Stimulated activated CD8-positive, alpha-beta memory T cell treated with anti-CD3 and anti-CD28 coated beads, Interleukin-4, amount 100 ng/mL, for 4 hours (primary cell): Measurements from ENCODE around the gene SURF4.

Experiments
- DNase-seq, 2 donors: peaks; one replicate each; pipeline ENCODE4 v3.0.0-alpha.2; 2020; ENCODE audit warnings: low read depth in 2 of 2, low spot score in 1 of 2

SURF4 gene

DNA sequence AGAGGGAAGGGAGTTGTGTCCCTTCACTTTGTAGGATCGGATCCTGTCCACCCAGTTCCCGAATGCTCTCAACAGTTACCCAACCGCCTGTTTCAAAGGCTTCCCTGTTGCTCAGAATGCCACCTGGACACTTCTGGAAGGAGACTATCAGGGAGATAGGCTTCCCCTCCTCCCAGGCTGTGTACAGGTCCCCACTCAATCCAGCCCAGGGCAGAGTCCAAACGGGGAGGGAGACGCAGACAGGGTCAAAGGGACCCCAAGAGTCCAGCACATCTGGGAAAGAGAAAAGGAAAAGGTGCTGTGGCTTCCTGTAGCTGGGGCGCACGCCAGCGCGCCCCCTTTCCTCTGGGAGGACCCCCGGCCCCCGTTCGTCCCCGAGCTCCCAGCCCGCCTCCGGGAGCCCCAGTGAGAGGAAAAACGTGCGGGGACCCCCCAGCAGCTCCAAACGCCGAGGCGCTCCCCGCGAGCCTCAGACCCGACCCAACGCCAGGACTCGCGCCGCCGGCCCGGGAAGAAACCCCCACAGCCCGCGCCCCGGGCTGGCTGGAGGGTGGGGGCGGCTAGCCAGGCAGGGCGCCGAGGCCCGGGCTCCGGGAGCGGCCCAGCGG lies 640 bp downstream of the SURF4 start:
- DNase-seq: no peak

DNA sequence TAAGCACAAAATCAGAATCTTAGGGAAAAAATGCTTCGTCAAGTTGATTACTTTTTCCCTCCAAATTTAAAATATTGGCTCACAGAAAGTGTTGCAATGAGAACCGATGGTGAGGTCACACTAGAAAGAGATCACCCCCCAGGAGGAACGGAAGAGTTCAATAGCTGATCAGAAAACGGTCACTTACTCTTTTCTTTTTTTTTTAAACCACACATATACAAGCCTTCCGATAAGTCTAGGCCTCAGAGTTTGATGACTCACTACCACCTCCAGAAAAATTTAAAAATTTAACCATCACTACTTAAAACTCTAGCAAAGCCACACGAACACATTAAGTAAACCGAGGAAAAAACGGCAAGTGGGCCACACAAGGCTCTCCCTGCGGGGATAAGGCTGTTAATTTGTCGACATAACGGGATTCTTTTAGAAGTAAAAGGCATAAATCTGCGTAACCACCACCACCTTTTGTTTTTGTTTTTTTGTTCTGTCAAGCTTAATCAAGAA lies 1.2 kb downstream of the SURF4 start:
- DNase-seq: no peak

DNA sequence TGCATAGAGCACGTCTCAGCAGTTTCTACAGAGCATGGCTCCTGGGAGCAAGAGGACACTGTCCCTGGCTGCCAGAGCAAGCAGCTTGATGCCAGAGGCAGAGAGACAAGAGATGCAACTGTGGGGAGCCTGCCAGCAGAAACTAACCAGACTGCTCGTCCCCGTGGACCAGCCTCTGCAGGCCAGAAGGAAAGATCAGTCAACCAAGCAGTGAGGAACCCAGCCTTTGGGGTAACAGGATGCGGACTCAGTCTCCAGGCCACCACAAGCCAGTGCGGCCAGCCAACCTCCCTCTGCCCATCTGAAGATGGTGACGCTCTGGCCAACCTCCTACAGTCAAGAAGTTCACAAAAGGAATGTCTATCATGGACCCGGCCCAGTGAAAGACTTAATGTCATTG lies 3.7 kb downstream of the SURF4 start:
- DNase-seq: no peak

DNA sequence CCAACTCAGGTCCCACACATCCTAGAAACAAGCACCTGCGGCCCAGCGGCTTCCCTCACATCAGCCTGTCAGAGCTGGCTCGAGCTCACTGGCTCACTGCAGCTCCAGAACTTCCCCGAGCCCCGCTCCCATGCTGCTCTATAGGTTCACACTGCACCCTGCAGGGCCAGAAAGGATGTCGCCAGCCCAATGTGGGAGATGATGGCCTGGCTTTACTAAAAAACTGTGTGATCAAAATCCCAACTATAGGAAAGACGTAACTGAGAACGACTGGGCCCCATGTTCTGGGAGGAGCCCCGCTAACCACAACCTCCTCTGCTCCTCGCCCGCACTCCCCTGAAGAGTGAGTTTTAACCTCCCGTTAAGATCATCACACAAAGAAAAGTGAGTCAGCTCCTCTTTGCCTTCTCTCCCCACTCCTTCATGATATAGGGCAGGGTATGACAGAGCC lies 4.6 kb downstream of the SURF4 start:
- peak in 1 of 2 donors; percentile 41 for DNase-seq

DNA sequence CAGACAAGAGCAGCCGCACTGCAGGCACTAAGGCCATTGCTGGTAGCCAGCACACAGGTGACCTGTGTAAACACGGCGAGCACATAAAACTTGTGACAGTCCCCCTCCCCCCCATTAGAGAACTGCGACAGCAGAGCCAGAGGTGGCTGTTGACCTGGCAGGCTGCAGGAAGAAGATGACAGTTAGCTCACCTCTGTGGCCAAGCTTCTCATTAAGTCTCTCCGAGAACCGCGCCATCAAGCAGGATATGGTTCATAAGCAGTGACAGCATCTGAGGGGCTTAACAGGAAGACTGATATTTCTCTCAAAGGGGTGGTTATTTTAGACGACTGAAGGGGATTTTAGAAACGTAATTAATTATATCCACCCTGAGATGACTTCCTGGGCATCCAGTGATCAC lies 5.2 kb downstream of the SURF4 start:
- DNase-seq: no peak

DNA sequence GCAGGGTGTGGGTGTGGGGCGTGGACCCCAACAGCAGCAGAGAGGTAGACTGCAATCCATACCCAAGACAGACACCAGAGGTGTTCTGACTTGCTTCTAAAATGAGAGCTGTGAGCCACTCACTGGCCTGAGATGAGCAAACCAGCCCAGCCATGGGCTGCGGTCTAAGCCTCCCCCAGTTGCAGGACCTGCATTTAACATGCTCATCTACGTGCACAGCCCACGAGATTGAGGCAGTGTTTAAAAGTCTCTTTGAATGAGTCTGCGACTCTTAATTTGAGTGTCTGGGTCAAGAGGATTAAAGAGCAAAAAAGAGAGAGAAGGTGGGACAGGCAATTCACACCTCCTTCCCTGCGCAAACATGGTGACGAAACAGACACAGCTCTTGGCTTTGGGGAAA lies 5.9 kb downstream of the SURF4 start:
- DNase-seq: no peak

DNA sequence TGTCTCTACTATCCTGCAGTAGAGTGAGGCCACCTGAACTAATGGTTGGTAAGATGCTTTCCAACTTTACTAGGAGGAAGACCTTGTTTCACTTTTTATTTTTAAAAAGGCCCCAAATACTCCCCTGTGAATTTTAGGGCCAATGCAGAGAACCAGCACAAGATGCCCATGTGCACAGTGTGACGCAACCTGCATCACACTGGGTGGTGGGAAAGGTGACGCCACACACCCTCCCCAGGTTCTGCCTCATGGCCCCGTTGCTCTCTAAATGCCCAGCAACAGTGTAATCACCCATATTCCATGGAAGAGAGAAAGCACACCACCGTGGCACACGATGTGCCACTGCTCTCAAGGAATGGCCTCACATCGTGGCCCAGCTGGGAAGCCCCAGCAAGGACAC lies 6.4 kb downstream of the SURF4 start:
- DNase-seq: no peak

DNA sequence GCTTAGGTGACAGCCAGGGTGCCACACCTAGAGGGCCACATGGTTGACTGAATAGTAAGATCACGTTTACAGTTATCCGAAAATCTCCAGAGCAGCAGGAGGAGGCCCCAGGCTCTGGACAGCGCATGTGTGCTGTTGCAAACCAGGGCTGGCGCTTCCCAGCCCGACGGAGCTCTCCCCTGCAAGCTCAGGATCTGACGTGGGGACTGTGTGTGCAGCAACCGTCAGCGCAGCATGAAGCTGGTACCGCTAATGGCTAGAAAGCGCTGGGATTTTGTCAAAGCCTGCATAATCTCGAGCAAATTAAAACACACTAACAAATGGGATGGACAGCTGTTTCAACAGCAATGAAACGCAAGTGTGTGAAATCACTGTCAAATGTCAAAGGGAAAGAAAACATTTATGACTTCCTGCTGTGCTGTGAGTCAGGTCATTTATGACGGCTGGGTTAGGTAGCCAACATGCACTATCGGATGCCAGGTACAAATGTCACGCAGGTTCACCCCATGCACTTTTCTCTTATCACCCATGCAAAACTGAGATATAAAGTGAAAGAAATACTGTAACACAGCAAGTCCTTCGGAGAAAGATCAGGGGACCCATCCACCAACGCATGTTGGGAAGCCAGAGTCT lies 7.5 kb downstream of the SURF4 start:
- DNase-seq: no peak

DNA sequence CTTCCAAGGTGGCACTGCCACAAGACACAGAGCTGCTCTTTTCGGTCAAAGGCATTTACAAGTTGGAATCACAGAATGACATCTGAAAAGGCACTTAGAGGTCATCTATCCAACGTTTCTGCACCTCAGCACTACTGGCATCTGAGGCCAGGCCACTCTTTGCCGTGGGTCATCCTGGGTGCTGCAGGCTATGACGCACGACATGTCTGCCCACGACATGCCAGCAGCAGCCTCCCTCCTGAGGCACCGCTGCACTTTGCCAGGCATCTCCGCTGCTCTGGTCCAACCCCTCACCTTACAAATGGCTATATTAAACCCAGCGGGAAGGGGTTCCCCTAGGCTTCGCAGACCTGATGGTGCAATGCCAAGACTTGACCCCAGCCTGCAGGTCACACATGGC lies 8.1 kb downstream of the SURF4 start:
- no peak for DNase-seq

DNA sequence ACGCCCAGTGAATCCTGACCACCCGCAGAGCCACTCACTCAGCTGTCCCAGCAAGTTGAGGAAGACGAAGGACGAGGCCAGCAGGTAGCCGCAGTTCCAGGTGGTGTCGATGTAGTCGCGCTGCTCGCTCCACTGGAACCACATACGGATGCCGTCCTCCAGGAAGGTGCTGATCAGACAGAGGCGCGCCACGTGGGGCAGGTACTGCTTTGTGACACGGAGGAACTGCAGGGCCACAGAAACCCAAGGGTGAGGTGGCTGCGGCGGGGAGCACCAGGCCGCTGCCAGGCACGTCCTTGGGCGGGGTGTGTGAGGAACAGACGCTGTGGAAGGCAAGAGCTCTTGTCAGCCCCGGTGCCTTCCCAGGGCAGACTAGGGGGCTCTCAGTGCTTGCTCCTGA lies 8.6 kb downstream of the SURF4 start:
- no peak for DNase-seq

DNA sequence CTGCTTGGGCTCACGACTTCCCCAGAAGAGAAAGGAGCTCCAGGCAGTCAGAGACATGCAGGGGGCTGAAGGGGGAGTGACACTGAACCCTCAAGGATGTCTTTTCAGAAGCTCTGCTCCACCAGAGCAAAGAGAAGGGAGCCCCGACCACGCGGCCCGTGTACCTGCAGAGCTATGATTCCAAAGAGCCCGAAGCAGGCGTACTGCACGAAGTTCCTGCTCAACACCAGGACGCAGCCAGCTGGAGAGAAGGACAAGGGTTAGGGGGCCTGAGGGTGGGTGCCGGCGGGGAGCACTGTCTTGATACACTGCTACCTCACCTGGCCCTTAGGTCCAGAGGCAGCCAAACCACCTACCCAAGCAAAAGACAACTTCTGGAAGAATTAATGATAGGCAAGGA lies 9.4 kb downstream of the SURF4 start:
- DNase-seq: no peak

DNA sequence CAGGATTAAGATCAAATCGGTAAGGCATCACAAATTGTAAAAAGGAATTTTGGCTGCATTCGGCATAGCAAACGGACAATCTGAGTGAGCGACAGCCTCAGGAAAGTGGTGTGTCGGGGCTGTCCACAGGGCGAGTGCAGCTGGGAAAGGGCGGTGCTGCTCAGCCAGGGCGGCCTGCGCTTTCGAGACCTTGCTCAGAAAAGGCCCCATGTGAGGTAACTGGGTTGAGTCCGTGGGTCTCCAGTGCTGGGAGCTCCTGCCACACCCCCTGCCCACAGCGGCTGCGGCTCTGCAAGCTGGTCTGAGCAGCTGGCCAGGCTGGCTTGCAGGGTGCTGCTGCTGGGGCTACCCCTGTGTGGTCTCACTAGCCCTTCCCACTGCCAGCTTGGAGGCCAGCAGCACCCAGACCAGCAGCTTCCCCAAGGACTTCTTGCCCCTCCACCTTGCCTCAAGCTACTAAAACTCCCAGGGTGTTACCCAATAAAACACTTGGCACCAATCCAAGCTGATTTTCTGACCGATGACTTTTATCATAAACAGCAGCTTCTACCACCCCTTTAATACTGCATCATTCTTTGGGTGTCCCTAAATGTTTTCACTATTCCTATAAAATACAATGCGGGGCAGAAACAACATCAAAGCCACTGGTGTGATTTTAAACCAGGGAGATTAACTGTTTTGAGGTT lies 13.4 kb downstream of the SURF4 start:
- DNase-seq: no peak

DNA sequence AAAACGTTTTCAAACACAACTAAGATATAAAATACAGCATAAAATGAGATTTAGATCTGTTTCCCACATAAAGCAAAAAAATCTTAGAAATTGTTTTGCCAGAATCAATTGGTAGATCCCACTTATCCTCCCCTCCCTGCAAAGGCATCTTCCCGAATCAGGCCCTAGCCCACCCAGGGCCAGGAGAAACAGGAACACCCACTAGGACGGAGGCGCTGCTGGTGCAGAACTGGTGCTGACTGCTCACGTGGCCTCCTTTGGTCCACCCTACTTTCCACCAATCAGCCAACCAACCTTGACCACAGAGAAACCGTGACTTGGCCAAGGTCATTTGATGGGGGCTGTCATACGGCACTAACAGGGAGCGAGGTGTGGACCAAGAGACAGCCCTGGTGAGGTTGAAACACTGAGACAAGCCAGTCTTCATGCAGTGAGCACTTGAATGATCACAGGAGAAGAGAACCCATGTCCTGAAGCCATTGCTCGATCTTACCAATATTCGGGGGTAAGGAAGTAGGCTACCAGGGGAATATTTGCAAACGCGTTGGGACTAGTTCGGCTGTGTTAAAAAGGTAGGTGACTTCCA lies 14.3 kb downstream of the SURF4 start:
- DNase-seq: no peak

DNA sequence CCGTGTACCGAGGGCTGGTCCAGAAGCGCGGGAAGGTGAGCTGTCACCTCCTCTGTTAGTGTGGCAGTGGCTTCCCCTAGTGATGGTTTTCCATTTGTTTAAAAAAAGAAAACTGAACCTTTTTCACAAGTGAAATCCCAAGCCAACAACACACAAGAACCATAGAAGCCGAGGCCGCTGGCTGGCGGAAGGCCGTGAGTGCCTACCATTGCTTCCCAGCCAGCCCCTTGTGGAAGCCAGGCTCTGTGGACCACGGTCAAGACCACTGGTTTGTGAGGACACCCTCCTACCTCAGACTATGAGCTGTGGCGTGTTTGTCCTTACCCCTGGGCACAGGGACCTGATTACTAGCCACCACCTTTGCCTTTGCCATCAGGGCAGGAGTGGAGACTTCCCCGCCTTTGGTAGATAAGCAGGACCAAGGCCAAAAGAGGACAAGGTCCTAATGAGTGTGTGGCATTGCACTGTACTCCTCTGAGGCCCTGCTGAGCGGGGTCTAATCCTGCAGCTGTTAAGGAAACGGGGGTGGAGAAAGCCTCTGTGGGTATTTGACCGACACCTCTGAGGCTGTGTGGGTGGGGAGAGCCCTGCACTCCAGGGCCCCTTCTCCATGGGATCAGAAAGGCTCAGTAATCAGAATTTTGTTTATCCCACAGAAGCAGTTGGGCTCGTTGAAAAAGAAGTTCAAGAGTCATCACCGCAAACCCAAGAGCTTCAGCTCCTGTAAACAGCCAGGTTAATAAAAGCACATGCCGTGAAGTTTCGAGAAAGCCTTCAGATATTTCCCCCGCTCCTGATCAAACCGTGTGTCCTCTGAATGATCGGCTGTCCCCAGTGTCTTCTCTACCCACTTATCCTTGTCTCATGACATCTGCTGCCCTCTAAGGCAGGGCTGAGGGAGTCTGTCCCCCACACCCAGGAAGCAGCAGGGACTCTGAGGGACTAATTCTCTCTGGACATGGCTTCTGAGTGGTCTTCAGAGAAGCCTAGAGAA lies 15.2 kb downstream of the SURF4 start:
- no peak for DNase-seq

DNA sequence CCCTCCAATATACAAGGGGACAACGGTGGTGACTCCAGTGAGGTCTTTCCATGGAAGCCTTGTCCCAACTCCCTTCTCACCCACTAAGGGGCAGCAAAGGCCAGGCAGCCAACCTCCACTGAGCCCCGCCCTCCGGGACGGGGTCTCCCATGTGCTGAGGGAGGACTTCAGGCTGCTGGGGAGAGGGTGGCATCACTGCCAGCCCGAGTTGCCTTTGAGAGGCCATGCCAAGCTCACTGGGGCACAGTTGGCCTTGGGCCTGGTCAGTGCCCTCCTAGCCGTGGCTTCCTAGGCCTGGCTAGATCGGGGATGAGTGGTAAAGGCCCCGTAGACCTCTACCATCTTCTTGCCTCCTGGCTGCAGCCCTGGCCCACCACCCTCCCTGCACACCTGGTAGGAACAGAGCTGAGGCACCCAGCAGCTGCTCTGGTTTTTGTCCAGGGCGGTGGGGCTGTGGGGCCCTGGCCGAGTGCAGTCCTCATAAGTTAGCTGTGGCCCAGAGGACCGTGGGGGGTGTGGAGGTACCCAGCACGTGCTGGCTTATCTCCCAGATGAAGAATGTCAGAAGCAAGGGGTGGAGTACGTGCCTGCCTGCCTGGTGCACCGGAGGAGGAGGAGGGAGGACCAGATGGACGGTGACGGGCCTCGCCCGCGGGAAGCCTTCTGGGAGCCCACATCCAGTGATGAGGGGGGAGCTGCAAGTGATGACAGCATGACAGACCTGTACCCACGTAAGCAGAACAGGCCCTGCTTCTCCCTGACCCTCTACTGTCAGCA lies 16.3 kb downstream of the SURF4 start:
- no peak for DNase-seq

DNA sequence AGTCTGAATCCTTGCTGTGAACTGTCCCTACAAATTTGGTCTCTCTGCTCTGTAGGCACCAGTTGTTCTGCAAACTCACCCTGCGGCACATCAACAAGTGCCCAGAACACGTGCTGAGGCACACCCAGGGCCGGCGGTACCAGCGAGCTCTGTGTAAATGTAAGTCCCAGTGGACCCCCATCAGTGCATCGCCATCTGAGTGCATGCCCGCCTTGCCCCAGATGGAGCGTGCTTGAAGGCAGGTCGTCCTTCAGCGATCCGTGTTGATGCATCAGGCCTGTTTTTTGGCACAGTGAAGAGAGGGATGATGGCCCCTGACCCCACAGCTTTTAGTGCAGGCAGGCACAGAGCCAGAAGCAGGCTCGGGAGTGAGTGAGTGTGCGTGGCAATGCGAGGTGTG lies 18.2 kb downstream of the SURF4 start:
- DNase-seq: no peak

DNA sequence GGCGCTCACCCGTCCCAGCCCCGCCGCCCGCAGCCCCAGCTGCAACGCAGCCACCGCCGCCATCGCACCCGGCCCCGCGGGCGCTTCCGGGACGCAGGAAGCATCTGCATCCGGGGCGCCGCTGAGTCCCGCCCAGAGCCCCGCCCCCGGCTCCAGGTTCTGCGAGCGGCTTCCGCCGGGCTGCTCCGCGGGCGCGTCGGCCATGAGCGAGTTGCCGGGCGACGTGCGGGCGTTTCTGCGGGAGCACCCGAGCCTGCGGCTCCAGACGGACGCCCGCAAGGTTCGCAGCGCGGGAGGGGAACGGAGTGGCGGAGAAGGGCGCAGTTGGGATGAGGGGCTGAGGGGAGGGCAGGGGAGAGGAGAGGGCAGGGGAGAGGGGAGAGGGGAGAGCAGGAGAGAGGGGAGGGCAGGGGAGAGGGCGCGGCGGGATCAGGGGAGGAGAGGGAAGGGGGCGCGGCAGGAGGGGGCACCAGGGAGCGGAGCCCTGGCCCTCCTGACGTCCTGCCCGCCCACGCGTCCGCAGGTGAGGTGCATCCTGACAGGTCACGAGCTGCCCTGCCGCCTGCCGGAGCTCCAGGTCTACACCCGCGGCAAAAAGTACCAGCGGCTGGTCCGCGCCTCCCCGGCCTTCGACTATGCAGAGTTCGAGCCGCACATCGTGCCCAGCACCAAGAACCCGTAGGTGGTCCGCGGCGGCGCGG lies 19.3 kb downstream of the SURF4 start, which contains the start of the genes SURF1 and SURF2:
Gene SURF1 (minus strand): TSS at position 97 of the 701 bp plus-strand sequence. CDS start 34 bp downstream, at position 63.
Gene SURF2 (plus strand): TSS at position 160 of the 701 bp plus-strand sequence. CDS start 43 bp downstream, at position 203.
- peak; percentile 70 to 81 for DNase-seq

DNA sequence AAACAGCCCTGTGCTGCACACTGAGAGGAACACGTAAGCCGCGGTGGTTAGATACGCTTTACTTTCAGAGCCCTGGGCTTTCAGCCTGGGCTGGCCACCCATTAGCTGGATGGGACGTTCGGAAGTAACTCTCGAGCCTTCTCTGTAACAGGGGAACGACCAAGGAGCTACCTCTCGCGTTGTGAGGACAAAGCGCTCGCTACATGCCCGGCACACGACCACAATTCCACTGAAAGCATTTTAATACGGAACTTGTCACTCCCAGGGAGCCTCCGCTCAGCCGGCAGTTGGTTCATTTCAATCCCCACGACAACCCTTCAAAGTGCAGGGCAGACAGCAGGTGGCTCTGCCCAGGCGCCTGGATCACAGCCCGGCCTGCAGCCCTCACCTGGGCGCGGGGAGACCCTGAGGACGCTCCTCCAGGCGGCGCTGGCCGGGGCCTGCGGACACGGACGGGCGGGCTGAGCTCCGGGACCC lies 19.9 kb downstream of the SURF4 start:
- DNase-seq: no peak

DNA sequence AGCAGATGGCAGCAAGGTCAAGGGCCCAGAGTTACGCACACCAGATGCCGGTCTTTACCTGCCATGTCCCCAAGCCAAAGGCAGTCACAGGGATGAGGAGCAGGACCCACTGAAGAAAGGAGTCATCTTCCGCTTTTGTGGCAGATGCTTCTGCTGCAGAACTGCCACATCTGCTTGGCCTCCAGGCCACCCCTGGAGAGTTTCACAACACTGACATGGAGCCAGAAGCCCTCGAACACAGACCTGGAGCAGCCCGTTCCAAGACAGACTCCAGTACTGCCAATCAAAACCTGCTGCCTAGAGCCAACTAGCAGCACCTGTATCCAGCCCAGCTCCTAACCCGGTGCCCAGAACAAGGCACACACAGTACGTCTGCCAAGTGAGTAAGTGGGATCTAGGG lies 21.1 kb downstream of the SURF4 start:
- DNase-seq: no peak
